PC-9 (cell line): ENCODE measurements around the gene DUS1L. TPM values are rescaled to one million over a fixed set of nuclear protein-coding genes. Genes with fewer than 3 reads are reported as not detected.
A peak's percentile ranks its signal among the peaks of the same experiment; 100 is the strongest.

ENCODE experiments used
- BruUV-seq: library from RNA; stranded (reverse); fragments of 400-500 nt; replicated peaks from 2 replicates; lab custom pipeline; 2021; lab: Mats Ljungman, UMichigan
- CTCF ChIA-PET: fragments of 300-600 bp; sonication (Branson Sonifier 250); formaldehyde crosslinking; loops from one replicate; lab custom pipeline; 2022; ENCODE audit warnings: antibody characterized with exemption; lab: Charles Lee
- POLR2A ChIA-PET: fragments of 300-600 bp; sonication (Branson Sonifier 250); formaldehyde crosslinking; loops from one replicate; lab custom pipeline; 2022; ENCODE audit warnings: antibody characterized with exemption; ENCODE audit not compliant: unreplicated experiment; lab: Charles Lee
- DNase-seq, 2 experiments: peaks; one replicate each; pipeline versions ENCODE4 v3.0.0 to v3.0.0-alpha.2; 2015 to 2022; ENCODE audit warnings: mixed read lengths in 1 of 2
- H2AFZ ChIP-seq: fragments of 200-600 bp; sonication (generic); 2 replicates; pipeline ENCODE4 v1.8.1; 2017; ENCODE audit warnings: antibody characterized with exemption
- H3F3A ChIP-seq: fragments of 200-600 bp; sonication (generic); 2 replicates; pipeline ENCODE4 v1.8.1; 2017; ENCODE audit warnings: antibody characterized with exemption, mild to moderate bottlenecking, low read depth; ENCODE audit not compliant: insufficient read depth
- H3K27ac ChIP-seq: fragments of 200-600 bp; sonication (generic); 2 replicates; pipeline ENCODE4 v1.6.1; 2016; ENCODE audit warnings: mixed run types
- H3K27me3 ChIP-seq: fragments of 200-600 bp; sonication (generic); 2 replicates; pipeline ENCODE4 v1.6.1; 2016; ENCODE audit warnings: low read depth, mixed run types; ENCODE audit not compliant: insufficient read depth
- H3K36me3 ChIP-seq: fragments of 200-600 bp; sonication (generic); 2 replicates; pipeline ENCODE4 v1.6.1; 2016; ENCODE audit warnings: low read depth, mixed run types
- H3K4me1 ChIP-seq: fragments of 200-600 bp; sonication (generic); replicated peaks from 2 replicates; pipeline ENCODE4 v1.6.1; 2016; ENCODE audit warnings: mixed run types; ENCODE audit not compliant: insufficient read depth
- H3K4me2 ChIP-seq: fragments of 200-600 bp; sonication (generic); 2 replicates; pipeline ENCODE4 v1.6.1; 2017; ENCODE audit warnings: mixed run types
- H3K4me3 ChIP-seq: fragments of 200-600 bp; sonication (generic); 2 replicates; pipeline ENCODE4 v1.6.1; 2016; ENCODE audit warnings: mixed run types
- H3K79me2 ChIP-seq: fragments of 200-600 bp; sonication (generic); 2 replicates; pipeline ENCODE4 v1.6.1; 2017; ENCODE audit warnings: low read depth, mixed run types
- H3K9me2 ChIP-seq: fragments of 200-600 bp; sonication (generic); 2 replicates; pipeline ENCODE4 v1.8.1; 2017; ENCODE audit warnings: mild to moderate bottlenecking; ENCODE audit not compliant: insufficient read depth
- H3K9me3 ChIP-seq: fragments of 200-600 bp; sonication (generic); 2 replicates; pipeline ENCODE4 v1.8.1; 2016; ENCODE audit warnings: low read depth; ENCODE audit not compliant: insufficient read depth
- H4K20me1 ChIP-seq: fragments of 200-600 bp; sonication (generic); 2 replicates; pipeline ENCODE4 v1.8.1; 2017; ENCODE audit not compliant: insufficient read depth
- CTCF ChIP-seq: fragments of 200-600 bp; sonication (generic); conservative IDR thresholded peaks from 2 replicates; pipeline ENCODE4 v1.6.1; 2017; ENCODE audit warnings: mixed run types, antibody characterized with exemption, mild to moderate bottlenecking, moderate library complexity
- EZH2 ChIP-seq: fragments of 200-600 bp; sonication (generic); IDR thresholded peaks from 2 replicates; pipeline ENCODE4 v1.8.0; 2017; ENCODE audit warnings: antibody characterized with exemption, low read depth
- intact Hi-C: fragments of 100-400 bp; cut with micrococcal nuclease; formaldehyde crosslinking; loops from one replicate; pipeline ENCODE4 v1.10.0; 2022; ENCODE audit not compliant: unreplicated experiment
- total RNA-seq: library from RNA; stranded (reverse); gene quantifications from 2 replicates; pipeline ENCODE4 v1.2.3, GENCODE V29; 2021

The DUS1L gene
- total RNA-seq, 1 experiment from 2014 or later: 138 TPM

- Histone ChIP-seq H3K9me2 (no peaks in the 10 kb centered on the region), H3K4me2 (peak overlapping the region; percentile 74), H3K4me3 (peak overlapping the region; percentile 54; the same call in 1 of the 2 replicates), H3K9me3 (no peaks in the 10 kb centered on the region), H3K79me2 (peaks cover 13% of the 10 kb centered on the region), H2AFZ (no peak overlapping the region), H4K20me1 (no peaks in the 10 kb centered on the region), H3K27me3 (no peaks in the 10 kb centered on the region), H3K36me3 (no peaks in the 10 kb centered on the region), H3F3A (no peaks in the 10 kb centered on the region), H3K4me1 (no peaks in the 10 kb centered on the region), H3K27ac (no peak overlapping the region)
- no peak for TF ChIP-seq EZH2
- TF ChIP-seq CTCF: no peak
- DNase-seq: no peak
- POLR2A ChIA-PET: no interaction called here
- CTCF ChIA-PET: interaction anchor here (0.7 kb wide), 1 partner anchor 29 kb away, joined by 3 read pairs; the partner anchor contains the start of gene CENPX
- BruUV-seq: no TSS peak
- intact Hi-C loops: no loop called here
These were observed 14.6 kb downstream of the DUS1L start for GRCh38 chr17:82050761-82051641.

GRCh38 chr17:82050152-82050760 lies 15.3 kb downstream of the DUS1L start:
- Histone ChIP-seq H3K36me3 (no peaks in the 10 kb centered on the region), H3K4me3 (no peak overlapping the region), H3K9me3 (no peaks in the 10 kb centered on the region), H3K27me3 (no peaks in the 10 kb centered on the region), H3K9me2 (no peaks in the 10 kb centered on the region), H3K27ac (no peak overlapping the region), H3K4me1 (no peaks in the 10 kb centered on the region), H4K20me1 (no peaks in the 10 kb centered on the region), H2AFZ (no peak overlapping the region), H3K79me2 (peaks cover 13% of the 10 kb centered on the region), H3F3A (no peaks in the 10 kb centered on the region), H3K4me2 (peak overlapping the region; percentile 74; the same call in 1 of the 2 replicates)
- TSS peak; percentile 23 for BruUV-seq
- ChIA-PET CTCF (interaction anchor here (0.6 kb wide), 2 partner anchors 14 to 73 kb away, joined by 3 to 12 read pairs; no protein-coding TSS in a partner anchor), POLR2A (no interaction called here)
- no peak for DNase-seq
- no peak for TF ChIP-seq EZH2
- TF ChIP-seq CTCF: no peak
- intact Hi-C loops: no loop called here

- no peak overlapping the region for H3K27ac ChIP-seq
- peaks cover 13% of the 10 kb centered on the region for H3K79me2 ChIP-seq
- ChIA-PET POLR2A (no interaction called here), CTCF (interaction anchor here (0.6 kb wide), 1 partner anchor 14 kb away, joined by 3 read pairs; no protein-coding TSS in a partner anchor)
- H3K36me3 ChIP-seq: no peaks in the 10 kb centered on the region
- intact Hi-C loops: no loop called here
- no TSS peak for BruUV-seq
- H3K9me2 ChIP-seq: no peaks in the 10 kb centered on the region
- H3K4me2 ChIP-seq: no peak overlapping the region
- no peaks in the 10 kb centered on the region for H4K20me1 ChIP-seq
- no peaks in the 10 kb centered on the region for H3K4me1 ChIP-seq
- no peak overlapping the region for H3K4me3 ChIP-seq
- H3K27me3 ChIP-seq: no peaks in the 10 kb centered on the region
- H3K9me3 ChIP-seq: no peaks in the 10 kb centered on the region
- H2AFZ ChIP-seq: no peak overlapping the region
- no peaks in the 10 kb centered on the region for H3F3A ChIP-seq
- DNase-seq: no peak
- TF ChIP-seq EZH2: no peak
- no peak for TF ChIP-seq CTCF
These were observed 16.1 kb downstream of the DUS1L start for GRCh38 chr17:82049521-82049971.
